GM21447 (cell line): ENCODE data around the gene RPGR.

Source experiments
- ATAC-seq: cut with Tn5 transposase; IDR thresholded peaks from one replicate; pipeline ENCODE4 v1.9.1; 2021; ENCODE audit not compliant: unreplicated experiment

RPGR gene

DNA sequence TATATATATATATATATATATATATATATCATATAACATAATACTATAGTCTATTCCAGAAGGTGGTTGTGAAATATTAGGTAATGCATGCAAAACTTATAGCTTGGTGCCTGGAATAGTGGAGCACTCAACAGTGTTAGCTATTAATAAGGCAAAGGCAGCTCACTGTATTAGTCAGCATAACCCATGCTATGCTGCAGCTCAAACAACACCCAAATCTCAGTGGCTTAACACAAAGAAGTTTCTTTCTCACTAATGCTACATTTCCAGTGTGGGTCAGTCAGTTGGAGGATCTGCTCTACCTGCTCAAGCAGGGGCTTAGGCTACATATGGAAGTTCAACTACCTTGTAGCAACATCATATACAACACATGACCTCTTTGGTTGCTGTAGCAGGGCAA, 5.2 kb upstream of the RPGR start:
- peak; percentile 70 for ATAC-seq

DNA sequence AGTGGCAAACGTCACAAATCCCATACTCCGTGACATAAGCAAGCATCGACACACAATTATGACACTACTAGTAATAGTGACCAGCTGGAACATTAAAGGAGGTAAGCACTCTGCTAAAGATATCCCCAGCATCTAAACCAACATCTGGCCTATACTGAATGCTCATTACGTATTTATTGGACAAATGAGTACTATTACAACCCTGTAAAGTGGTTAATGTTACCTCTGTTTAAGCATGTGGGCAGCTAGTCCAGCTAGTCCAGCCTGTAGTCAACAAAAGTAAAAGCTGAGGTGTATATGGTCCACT, 419 bp upstream of the RPGR start:
- no peak for ATAC-seq

DNA sequence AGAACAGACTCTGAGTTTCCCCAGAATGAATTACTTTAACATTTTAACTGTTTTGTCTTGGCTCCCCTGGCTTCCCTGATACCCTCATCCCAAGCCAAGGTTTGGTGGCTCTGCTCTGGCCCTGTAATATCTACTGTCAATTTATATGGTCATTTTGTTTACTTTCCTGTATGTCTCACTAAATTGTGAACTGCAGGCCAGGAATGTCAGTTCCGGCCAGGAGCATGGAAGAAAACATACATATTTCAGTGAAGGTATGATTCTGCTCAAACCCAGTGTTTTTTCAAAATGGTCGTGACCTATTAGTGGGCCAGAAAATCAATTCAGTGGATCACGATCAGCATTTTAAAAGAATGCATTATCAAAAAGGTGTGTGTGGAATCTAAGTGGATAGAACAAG, 1.2 kb downstream of the RPGR start:
- ATAC-seq, result no peak

DNA sequence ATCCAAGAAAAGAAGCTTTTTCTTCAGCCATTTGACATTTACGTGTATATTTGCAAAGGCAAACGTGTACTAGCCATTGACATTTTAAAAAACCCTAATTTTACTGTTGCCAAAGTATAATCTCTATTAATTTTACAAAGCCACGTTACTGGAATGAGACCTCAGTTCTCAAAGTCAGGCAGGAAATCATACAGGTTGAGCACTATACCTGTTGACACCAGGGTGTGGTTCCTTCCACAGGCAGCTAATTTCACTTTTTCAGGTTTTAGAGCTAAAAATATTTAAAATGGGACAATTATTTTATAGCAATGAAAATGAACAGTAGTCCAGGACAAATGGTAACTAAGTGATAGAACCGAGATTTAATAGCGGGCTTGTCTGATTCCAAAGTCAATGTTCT, 6.5 kb downstream of the RPGR start:
- no peak for ATAC-seq

DNA sequence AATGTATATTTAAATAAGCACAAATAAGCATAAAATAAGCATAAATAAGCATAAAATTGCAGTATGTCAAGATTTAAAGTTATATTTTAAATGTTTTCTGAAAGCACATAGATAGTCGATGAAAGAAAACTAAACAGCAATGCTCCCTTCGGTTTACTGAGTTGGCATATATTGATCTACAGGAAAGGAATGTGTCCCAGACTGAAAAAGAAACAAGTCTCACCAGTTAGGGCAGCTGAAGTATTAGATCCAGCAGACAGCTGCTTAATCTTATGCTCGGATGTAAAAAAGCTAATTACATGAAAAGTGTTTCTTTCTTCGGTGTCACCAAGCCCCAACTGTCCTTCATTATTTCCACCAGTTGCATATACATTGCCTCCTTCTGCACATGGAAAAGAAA, 8.7 kb downstream of the RPGR start:
- ATAC-seq, result no peak

DNA sequence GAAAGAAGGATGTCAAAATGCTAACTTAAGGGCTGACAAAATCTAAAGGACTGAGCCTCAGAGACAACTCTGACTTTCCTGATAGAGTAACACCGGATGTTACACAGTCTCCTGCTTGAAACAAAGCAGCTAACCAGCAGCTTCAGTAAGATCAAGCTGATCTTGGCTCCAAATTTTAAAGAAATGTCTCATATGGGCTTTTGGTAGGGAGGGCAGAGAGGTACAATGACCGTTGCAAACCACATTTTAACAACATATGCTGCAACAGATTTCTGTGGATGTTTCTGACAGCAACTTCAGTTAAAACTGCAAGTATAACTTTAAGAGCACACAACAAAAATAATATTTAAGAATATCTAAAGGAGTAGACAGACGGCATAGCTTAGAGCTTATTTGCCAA, 9.1 kb downstream of the RPGR start:
- ATAC-seq, result no peak

DNA sequence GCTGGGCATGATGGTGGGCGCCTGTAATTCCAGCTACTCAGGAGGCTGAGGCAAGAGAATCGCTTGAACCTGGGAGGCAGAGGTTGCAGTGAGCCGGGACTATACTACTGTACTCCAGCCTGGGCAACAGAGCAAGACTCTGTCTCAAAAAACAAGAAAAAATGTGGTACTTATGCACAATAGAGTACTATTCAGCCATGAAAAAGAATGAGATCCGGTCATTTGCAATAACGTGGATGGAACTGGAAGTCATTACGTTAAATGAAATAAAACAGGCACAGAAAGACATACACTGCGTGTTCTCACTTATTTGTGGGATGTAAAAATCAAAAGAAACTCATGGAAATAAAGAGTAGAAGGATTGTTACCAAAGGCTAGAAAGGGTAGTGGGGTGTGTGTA, 12.1 kb downstream of the RPGR start:
- ATAC-seq, result no peak

DNA sequence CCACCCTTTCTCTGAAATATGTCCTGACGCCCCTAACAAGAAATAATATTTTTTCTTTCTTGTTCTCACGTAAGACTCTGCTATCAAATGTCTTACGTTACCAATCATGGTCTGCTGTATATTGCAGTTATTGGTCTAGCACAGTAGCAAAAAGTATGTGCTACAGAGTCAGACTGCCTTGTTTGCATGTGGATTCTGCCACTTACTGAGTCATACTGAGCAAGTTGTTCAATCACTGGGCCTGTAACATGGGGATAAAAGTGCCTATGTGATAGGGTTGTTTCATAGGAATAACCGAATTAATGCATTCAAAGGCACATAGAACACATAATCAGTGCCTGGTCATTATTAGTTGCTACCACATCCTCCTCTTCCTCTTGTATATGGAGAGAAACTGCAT, 14.1 kb downstream of the RPGR start:
- no peak for ATAC-seq

DNA sequence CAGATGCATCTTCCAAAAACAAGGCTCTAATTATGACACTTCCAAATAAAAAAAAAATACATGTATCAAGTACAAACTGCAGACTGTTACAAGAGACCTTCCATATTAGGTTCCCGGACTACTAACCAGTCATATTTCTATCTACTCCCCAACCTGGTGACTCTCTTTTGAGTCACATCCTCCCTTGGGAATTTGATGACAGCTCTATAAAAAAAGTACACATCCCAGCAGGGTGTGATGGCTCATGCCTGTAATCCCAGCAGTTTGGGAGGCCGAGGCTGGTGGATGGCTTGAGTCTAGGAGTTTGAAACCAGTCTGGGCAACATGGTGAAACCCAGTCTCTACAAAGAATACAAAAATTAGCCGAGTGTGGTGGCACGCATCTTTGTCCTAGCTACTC, 14.9 kb downstream of the RPGR start:
- ATAC-seq, result no peak

DNA sequence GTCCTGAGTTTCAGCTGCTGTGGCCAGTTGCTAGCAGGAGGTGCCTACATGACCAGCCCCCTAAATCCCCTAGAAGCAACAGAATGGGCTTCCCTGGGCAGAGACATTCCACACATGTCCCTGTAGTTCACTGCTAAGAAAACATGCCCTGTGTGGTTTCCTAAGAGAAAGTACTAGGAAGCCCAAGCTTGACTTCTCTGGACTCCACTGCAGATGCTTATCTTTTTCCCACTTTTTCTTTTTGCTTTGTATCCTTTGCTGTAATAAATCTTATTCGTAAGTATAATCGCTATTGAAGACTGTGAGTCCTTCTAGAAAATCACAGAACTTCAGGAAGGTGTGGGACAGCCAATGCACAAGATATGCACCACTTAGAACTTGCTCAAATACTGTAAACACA, 15.6 kb downstream of the RPGR start:
- ATAC-seq, result no peak

DNA sequence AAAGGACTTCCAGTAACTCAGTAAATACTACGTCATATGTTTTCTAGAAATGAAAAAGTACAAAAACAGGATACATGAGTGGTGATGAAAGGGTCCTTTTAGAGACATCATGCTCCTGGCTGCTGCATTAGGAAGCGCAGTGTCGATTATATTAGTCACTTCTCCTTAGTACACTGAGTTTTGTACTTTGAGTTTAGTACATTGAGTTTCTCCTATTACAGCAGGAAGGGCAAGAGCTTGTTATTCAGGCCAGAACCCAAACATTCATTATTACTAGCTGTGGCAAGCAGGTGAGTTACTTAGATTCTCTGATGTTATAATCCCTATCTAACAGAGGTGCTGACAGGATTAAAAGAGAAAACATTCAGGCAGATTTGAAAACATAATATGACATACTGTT, 21.3 kb downstream of the RPGR start:
- ATAC-seq, result no peak

DNA sequence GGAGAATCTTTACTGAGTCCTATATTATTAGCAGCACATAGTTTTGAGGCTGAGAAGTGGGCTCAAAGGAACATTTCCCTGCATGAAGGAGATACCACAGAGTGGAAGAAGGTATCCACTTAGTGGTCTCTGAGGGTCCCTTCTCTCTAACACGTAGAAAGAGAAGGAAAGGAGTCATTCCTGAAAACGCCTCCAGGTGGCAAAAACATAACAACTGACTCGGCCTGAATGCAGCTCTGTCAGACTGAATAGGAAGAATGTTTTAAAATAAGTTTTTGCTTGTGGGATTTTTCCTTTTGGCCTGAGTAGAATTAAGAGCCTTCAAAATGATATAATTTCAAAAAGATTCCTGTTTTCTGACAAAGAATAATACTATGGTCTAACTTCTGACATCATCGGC, 23.3 kb downstream of the RPGR start:
- no peak for ATAC-seq

DNA sequence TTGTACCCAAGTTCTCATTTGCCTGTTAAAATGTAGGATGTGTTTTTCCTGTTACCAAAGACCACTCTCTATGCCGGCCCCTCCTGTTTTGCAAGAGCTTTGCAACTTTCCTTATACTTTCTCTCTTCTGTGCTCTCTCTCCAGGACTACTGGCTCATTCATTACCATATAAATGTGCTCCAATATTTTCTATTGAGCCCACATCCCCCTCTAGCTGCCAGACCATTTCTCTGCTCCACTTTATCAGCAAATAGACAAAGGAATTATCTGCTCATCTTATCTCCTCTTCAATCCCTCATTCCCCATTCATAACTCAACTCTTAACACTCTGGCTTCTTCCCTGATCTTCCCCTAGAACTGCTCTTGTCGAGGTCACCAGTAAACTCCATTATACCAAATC, 33.6 kb downstream of the RPGR start:
- no peak for ATAC-seq

DNA sequence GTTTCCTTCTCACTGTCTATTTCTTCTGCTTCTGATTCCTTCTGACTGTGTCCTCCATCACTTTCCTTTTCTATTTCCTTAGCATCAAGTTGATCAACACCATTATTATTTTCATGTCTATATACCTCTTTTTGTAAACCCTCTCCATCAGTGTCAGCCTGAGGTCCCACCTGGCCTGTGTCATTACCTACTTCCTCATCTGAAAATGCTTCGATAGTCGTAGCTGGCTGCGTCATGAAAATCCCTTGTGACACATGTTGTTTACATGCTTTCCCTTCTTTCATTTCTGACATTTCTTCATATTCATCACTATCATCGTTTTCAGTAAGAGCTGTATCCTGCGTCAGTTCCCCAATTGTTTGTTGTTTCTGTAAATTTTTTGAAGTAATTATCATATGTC, 39.6 kb downstream of the RPGR start:
- ATAC-seq, result peak; percentile 53

DNA sequence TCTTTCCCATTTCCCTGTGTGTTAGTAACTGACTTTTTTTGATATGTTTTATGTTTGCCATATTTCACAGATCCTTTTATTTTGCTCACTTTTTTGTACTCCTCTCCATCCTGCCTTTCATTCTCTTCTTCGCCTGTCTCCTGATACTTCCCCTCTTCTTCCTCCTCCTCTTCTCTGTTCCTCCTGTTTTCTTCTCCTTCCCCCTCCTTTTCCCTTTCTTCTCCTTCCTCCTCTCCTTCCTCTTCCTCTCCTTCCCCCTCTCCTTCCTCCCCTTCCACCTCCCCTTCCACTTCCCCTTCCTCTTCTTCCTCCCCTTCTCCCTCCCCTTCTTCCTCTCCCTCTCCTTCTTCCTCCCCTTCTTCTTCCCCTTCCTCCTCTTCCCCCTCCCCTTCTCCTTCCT, 41.7 kb downstream of the RPGR start:
- no peak for ATAC-seq

DNA sequence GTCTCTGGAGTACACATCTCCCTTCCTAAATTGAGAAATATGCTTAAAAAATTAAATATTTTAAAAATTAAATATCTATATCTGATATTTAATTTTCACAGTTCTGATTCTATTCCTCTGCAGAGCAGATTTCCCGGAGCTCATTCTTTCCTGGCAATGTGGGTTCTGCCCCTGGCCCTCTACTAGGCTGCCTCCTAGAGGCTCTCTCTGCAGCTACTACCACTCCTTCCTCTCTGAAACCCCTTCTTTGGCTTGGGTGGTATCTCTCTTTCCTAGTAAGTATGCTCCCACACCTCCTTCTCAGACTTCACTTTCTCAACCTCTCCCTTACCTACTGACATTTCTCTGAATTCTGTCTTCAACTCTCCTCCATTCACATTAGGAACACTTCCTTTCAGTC, 45.3 kb downstream of the RPGR start:
- ATAC-seq, result no peak

DNA sequence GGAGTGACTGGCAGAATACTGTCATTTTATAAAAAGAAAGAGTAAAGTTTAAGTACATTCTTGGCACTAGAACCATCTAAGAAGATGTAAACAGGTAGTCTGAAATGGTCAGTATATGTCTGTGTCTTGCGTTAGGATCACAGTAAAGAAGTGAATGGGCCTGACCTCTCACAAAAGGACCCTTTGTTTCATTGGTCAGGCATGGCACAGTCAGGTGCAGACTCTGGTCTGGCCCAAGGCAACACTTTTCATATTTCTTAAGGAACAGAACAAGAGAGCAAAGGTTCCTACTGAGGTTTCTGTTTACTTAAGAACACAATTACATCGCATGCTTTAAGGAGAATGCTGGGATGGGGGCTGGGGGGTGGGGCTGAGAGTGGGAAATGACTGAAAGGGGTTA, 48.1 kb downstream of the RPGR start:
- ATAC-seq, result no peak

DNA sequence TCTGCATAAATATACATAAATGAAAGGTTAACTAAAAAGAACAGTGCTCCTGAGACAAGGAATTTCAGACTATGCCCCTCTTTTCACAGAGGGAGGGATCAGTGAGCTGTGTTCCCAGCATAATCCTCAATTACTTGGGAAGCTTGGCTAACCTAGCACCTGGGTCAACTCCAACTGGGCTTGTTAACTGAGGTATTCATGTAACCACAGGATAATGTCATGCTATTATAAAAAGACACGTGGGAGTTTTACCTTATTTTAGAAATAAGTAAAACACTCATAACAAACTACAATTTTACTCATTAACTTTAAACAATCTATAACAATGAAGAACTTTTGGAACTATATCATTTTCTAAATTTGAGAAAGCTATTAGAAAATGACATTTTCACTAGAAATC, 48.6 kb downstream of the RPGR start:
- no peak for ATAC-seq

DNA sequence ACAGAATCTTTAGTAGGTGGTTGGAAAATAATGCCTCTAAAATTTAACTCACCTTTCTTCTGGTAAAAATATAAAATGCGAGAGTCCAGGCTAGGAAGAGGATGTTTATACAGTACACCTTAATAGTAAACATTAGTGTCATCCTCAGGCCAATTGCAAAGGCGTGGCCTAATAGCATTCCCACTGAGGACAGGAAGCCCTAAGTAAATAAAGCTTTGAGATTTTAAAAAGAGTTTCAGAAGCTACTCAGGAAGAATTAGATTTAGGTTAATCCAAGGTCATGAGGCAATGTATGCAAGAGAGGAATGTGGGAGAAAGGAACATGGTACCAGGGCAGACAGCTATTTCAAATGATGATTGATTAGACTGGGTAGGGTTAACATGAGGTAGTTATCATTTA, 49.5 kb downstream of the RPGR start:
- no peak for ATAC-seq

DNA sequence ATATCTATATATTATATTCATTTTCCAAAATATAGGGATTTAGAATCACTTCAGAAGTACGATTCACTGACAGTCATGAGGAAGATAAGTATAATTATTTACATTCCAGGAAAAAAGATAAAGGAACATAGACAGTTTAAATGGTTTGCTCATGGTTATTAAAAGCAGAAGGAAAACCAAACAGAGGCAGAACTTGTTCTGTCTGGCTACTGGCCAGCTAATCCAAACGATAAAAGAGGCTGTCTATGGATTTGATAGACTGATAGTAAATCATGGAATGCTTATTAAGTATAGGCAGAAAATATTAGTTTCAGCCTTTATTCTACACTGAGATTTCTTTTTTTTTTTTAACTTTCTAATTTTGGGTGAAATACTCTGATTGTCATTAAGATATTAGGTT, 50.2 kb downstream of the RPGR start:
- ATAC-seq, result no peak

DNA sequence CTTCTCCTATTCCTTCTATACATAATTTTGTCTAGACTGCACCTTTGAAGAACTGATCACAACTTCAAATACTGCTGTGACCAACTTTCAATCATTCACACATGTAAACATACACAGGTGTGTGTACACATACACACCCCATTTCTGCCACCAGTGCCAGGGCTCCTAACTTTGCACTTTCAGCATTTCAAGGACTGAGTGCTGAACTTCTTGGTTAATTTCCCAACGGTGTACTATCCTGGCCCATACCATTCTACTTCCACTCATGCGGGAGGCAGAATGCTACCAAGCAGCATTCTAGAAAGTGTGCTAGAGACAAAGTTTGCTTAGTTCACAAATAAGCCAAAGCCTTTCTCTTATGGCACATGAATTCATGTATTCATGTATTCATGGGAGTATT, 51.2 kb downstream of the RPGR start:
- no peak for ATAC-seq

DNA sequence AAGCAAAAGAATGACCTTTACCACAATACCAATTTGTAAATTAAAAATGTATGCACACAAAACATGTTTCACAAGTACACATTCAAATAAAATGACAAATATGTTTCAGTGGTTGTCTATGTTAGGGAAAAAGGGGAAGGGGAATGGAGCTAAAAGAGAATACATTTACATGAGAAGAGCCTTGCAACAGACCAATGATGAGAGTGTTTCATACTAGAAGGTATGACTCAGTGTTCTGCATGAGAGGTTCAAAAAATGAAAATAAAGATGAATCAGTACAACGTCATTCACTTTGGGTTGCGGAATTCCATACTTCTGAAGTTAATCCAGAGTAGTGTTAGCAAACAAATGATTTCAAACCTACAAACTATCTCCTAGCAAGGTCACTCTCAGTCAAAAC, 51.7 kb downstream of the RPGR start:
- no peak for ATAC-seq

DNA sequence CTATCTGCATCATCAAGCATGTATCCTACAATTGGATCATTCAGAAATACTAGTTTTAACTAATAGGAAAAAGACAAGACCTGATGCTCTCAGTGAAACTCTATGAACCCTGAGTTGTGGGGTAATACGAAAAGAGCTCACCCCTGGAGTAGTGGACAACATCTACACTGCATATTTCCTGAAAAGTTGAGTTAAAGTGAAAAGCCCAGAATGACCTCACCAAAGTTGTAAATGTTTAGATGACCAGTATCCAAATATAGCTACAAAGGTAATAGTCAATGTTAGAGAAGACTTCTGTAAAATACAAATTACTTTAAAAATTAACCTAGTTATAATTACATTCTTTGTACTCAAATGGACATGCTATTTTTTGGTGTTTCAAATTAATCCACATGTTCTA, 53.9 kb downstream of the RPGR start:
- ATAC-seq, result peak; percentile 48

DNA sequence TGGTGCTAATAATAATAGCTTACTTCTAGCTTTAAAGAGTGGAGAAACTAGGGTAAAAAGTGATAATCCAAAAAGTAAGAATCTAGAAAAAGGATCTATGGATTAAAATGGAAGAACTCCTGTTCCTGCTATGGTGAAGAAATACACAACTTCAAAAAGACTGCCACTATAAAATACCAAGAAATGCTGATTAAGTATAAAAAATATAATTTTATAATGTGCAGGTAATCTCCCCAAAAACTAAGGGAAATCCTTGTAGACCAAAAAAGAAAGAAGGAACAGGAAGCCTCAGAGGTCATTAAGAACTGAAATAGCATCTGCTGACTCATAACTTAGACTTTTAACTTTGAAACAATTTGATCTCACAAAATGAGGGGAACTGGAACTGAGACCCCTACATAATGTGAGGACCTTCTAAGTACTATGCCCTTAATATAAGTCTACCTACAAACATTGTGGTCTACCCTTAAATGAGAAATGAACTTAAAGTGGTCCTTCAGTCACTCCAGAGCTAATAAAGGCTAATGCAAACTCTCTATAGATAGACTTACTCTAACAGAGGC, 56.1 kb downstream of the RPGR start:
- peak; percentile 71 for ATAC-seq
